Activated CD4-positive, CD25-positive, alpha-beta regulatory T cell treated with anti-CD3 and anti-CD28 coated beads, Interleukin-2, amount 50 U/mL, for 16 hours (primary cell): ENCODE data around the gene AP5Z1.

Source experiments
- DNase-seq: peaks from one replicate; pipeline ENCODE4 v3.0.0-alpha.2; 2020; ENCODE audit warnings: low read depth, low spot score

The AP5Z1 gene

GRCh38 chr7:4745971-4746919, 29.2 kb upstream of the AP5Z1 start:
- DNase-seq = no peak

- no peak for DNase-seq
Observed at GRCh38 chr7:4747013-4747412, 28.4 kb upstream of the AP5Z1 start.

- DNase-seq = no peak
Observed at GRCh38 chr7:4747746-4748145, 27.7 kb upstream of the AP5Z1 start.

- DNase-seq = no peak
Observed at GRCh38 chr7:4748231-4748681, 27.2 kb upstream of the AP5Z1 start.

- no peak for DNase-seq
Observed at GRCh38 chr7:4749363-4749762, 26.1 kb upstream of the AP5Z1 start.

GRCh38 chr7:4749798-4750197, 25.6 kb upstream of the AP5Z1 start:
- DNase-seq = no peak

GRCh38 chr7:4751398-4751947, 23.9 kb upstream of the AP5Z1 start:
- no peak for DNase-seq

- peak; percentile 67 for DNase-seq
Observed at GRCh38 chr7:4753598-4754432, 21.6 kb upstream of the AP5Z1 start.

GRCh38 chr7:4754433-4755010, 20.9 kb upstream of the AP5Z1 start:
- DNase-seq = no peak

- no peak for DNase-seq
Observed at GRCh38 chr7:4755045-4755444, 20.4 kb upstream of the AP5Z1 start.

GRCh38 chr7:4758111-4758510, 17.3 kb upstream of the AP5Z1 start:
- DNase-seq = no peak

GRCh38 chr7:4758791-4759190, 16.6 kb upstream of the AP5Z1 start:
- DNase-seq = no peak

- DNase-seq = no peak
Observed at GRCh38 chr7:4759211-4759610, 16.2 kb upstream of the AP5Z1 start.

GRCh38 chr7:4760952-4761351, 14.5 kb upstream of the AP5Z1 start:
- no peak for DNase-seq

GRCh38 chr7:4762121-4763055, 13.0 kb upstream of the AP5Z1 start:
- no peak for DNase-seq

GRCh38 chr7:4763091-4763793, 12.2 kb upstream of the AP5Z1 start:
- no peak for DNase-seq

- no peak for DNase-seq
Observed at GRCh38 chr7:4763794-4764185, 11.6 kb upstream of the AP5Z1 start.

GRCh38 chr7:4764402-4765007, 10.9 kb upstream of the AP5Z1 start:
- DNase-seq = no peak

GRCh38 chr7:4765776-4766490, 9.5 kb upstream of the AP5Z1 start:
- no peak for DNase-seq
